Choroid plexus epithelial cell (primary cell): Measurements from ENCODE around the gene ANK3.

ENCODE experiments used
- DNase-seq: peaks from one replicate; pipeline ENCODE4 v3.0.0-alpha.2; 2010; ENCODE audit warnings: low read depth
- H3K4me3 ChIP-seq: 2 replicates; pipeline ENCODE4 v1.5.1; 2011; ENCODE audit warnings: low read depth, mild to moderate bottlenecking, control low read depth, low read length, moderate library complexity
- TF ChIP-seq, protein P1 (sequence below): conservative IDR thresholded peaks from 2 replicates; pipeline ENCODE4 v1.5.1; 2011; ENCODE audit warnings: low read depth, mild to moderate bottlenecking, control low read depth, inconsistent platforms, low read length, moderate library complexity

Gene ANK3

DNA sequence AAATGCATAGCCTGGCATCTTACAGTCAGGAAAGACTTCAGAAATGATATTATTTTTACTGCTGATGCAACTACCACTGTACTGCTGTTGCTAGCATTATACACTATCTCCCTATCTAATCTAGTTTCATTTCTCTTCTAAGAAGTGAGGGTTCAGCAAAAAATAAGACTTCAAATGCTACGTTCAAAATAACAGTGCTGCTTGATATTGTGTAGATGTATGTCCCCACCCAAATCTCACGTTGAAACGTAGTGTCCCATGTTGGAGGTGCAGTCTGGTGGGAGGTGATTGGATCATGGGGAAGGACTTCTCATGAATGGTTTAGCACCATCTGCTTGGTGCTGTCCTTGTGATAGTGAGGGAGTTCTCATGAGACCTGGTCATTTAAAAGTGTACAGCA, 129.4 kb downstream of the ANK3 start:
- DNase-seq: no peak
- TF ChIP-seq, protein P1, sequence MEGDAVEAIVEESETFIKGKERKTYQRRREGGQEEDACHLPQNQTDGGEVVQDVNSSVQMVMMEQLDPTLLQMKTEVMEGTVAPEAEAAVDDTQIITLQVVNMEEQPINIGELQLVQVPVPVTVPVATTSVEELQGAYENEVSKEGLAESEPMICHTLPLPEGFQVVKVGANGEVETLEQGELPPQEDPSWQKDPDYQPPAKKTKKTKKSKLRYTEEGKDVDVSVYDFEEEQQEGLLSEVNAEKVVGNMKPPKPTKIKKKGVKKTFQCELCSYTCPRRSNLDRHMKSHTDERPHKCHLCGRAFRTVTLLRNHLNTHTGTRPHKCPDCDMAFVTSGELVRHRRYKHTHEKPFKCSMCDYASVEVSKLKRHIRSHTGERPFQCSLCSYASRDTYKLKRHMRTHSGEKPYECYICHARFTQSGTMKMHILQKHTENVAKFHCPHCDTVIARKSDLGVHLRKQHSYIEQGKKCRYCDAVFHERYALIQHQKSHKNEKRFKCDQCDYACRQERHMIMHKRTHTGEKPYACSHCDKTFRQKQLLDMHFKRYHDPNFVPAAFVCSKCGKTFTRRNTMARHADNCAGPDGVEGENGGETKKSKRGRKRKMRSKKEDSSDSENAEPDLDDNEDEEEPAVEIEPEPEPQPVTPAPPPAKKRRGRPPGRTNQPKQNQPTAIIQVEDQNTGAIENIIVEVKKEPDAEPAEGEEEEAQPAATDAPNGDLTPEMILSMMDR: no peak

DNA sequence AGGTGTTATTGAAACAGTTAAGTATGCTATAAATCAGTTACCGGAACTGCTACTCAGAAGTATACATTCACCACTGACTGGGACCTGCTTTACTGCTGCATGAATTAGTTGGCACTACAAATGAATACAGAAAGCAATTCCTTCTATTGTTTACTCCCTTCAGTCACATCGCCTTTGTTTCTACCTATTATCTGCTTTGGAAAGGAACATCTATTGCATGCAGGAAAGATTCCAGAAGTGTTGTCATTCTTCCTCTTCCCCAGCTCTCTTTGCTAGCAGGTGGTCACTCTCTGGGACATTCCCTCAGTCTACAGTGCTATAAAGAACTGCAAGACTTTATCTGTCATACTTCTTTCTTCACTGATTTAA, 131.3 kb downstream of the ANK3 start:
- H3K4me3 ChIP-seq: no peak overlapping the region
- no peak for DNase-seq
- TF ChIP-seq, protein P1: no peak

More for the DNA sequence above, 129.4 kb downstream of the ANK3 start:
- H3K4me3 ChIP-seq: no peak overlapping the region

DNA sequence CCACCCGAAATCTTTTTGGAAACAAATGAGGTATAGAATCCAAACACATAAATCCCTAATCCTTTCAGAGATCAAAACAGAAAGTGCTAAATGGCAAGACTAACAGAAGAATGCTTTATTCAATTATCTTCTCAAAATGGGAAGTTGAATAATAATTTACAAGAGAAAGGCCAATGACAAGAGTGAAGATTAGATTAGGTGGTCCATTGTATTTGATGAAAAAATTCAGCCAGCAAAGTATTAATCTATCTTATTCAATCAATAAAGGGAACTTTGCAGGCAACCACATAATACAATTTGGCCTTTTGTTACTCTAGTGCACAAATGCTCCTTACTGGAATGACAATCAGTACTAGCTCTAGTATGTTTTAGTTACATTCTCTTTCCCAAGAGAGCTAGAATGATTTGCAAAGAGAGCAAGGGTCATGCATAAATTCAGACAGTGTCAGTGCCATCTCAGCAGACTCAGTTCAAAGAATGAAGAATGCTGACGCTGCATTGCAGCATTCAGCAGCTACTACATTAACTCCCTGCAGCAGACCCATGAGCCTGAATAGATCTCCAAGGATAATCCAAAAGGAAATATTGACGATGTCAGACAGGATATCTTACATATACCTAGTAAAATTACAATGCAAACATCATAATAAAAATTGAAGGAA, 131.8 kb downstream of the ANK3 start:
- no peak overlapping the region for H3K4me3 ChIP-seq
- TF ChIP-seq, protein P1: no peak
- DNase-seq: no peak

DNA sequence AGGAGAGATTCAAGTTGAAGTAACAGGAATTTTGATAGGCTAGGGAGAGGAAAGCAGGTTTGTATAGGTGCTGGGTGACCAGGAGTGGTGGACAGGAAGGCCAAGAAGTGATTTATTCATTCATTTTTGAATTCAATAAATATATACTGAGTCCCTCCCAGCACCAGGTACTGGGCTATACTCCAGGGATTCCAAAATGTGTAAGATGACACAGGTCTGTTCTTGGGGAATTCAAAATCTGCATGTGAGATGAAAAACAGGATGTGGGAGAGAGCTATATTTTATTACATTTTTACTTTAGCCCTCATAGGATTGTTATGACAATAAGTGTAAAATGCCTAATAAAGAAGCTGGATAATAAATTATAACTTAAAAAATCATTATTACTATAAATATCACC, 134.9 kb downstream of the ANK3 start:
- TF ChIP-seq, protein P1: no peak
- no peak for DNase-seq
- H3K4me3 ChIP-seq: no peak overlapping the region

DNA sequence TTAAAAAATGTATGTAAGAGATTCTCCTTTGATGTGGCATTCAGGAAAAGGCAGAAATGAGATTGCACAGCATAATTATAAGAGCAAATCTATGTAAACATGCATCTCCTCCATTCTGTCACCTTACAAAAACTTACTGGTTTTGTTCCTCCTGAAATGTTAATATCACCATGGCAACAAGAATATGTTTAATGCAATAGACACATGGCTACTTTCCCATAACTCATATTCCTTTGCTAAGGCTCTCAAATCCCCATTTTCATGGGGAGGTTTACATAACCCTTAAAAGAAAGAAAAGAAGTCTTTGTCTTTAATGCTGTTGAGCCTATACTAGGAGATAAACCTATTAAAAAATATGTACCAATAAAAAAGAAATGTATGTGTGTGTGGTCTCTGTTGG, 136.2 kb downstream of the ANK3 start:
- TF ChIP-seq, protein P1: no peak
- DNase-seq: no peak
- no peak overlapping the region for H3K4me3 ChIP-seq

DNA sequence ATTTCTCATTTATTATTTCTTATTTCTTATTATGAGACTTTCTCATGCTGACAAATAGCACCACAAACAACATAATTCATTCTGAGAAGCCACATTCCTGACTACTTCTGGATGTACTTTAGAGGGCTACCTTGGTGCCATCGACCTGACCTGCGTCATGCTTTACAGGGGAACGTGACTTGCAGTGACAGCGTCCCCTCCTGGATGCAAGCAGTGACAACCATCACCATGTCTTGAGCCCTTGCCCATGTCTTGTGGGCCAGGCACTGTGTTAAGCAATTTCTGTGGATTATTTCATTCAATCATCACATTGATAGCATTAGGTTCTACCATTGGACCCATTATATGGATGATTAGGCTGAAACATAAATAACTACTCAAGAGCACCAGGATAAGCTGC, 137.0 kb downstream of the ANK3 start:
- TF ChIP-seq, protein P1: no peak

DNA sequence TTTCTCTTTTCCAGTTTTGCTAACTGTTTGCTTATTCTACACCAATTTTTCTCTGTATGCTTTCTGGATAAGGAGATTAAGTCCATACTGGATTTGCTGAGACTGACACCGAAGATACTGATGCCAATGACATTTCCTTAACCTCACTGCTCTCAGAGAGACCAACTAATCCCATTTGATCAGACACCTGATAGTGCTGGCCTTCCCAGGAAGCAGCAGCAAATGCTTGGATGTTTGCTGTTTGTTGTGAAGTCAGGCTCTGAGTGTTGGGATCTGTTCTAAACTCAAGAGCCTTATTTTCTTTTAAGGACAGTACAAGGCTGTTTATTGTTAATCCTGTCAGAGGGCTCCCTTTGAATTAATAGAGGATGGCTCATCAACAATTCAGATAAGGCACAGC, 143.3 kb downstream of the ANK3 start:
- TF ChIP-seq, protein P1: no peak
- H3K4me3 ChIP-seq: no peak overlapping the region
- no peak for DNase-seq

More for the DNA sequence above, 137.0 kb downstream of the ANK3 start:
- H3K4me3 ChIP-seq: no peak overlapping the region
- no peak for DNase-seq
